ENCODE results near the gene PDE11A.
"Not testable (repeated sequence)": the region's sequence is repeated elsewhere in the genome, so short reads cannot be mapped to it uniquely, and the experiment has no call there.

DNA sequence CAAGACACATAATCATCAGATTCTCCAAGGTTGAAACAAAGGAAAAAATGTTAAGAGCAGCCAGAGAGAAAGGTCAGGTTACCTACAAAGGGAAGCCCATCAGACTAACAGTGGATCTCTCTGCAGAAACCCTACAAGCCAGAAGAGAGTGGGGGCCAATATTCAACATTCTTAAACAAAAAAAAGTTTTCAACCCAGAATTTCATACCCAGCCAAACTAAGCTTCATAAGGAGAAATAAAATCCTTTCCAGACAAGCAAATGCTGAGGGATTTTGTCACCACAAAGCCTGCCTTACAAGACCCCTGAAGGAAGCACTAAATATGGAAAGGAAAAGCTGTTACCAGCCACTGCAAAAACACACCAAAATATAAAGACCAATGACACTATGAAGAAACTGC, 39.0 kb downstream of the PDE11A start:
- not testable (repeated sequence) for TF ChIP-seq RFXANK (CRISPR knock-in tag; IDR thresholded peaks at IDR 0.05); NFYB (CRISPR knock-in tag; IDR thresholded peaks at IDR 0.05); EZH2 (conservative IDR thresholded peaks at IDR 0.05; ENCODE audit: low read depth, low read length); FIP1L1 (IDR thresholded peaks at IDR 0.05; ENCODE audit: borderline replicate concordance, insufficient read depth, low read depth, low read length)
